Stimulated activated CD8-positive, alpha-beta memory T cell treated with anti-CD3 and anti-CD28 coated beads, Interleukin-2, amount 100 ng/mL, for 1 hour (primary cell): Measurements from ENCODE around the gene KRTAP9-8.
"Not testable (repeated sequence)": the region's sequence is repeated elsewhere in the genome, so short reads cannot be mapped to it uniquely, and the experiment has no call there.

Experiments used
- DNase-seq, 2 donors: peaks; one replicate each; pipeline ENCODE4 v3.0.0-alpha.2; 2020; ENCODE audit warnings: low read depth in 2 of 2

Gene KRTAP9-8

DNA sequence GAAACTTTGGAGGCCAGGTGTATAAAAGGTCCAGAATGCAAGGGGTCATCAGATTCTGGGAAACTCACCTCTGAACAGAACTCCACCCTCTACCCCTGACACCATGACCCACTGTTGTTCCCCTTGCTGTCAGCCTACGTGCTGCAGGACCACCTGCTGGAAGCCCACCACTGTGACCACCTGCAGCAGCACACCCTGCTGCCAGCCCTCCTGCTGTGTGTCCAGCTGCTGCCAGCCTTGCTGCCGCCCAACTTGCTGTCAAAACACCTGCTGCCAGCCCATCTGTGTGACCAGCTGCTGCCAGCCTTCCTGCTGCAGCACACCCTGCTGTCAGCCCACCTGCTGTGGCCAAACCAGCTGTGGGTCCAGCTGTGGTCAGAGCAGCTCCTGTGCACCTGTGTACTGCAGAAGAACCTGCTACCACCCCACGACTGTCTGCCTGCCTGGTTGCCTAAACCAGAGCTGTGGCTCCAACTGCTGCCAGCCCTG lies at the start of gene KRTAP9-8:
TSS of gene KRTAP9-8 (plus strand) at position 51 of the 489 bp plus-strand sequence. CDS start at position 104, 53 bp downstream.
- DNase-seq = not testable (repeated sequence)

- DNase-seq = not testable (repeated sequence)
Observed at GRCh38 chr17:41189837-41190318, 47.9 kb upstream of the KRTAP9-8 start, which contains the start of gene KRTAP9-1. KRTAP9-1 (plus strand) TSS chr17:41189887; CDS start chr17:41189887, 0 bp downstream.

DNA sequence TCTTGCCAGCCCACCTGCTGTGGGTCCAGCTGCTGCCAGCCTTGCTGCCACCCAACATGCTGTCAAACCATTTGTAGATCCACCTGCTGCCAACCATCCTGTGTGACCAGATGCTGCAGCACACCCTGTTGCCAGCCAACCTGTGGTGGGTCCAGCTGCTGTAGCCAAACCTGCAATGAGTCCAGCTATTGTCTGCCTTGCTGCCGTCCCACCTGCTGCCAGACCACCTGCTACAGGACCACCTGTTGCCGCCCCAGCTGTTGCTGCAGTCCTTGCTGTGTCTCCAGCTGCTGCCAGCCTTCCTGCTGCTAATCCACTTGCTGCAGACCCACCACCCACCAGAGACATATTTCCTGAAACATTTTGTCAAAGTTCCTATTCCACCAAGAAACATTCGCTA lies 47.5 kb upstream of the KRTAP9-8 start:
- DNase-seq = no peak

GRCh38 chr17:41196068-41196467 lies 41.7 kb upstream of the KRTAP9-8 start:
- no peak for DNase-seq

GRCh38 chr17:41199421-41200078 lies 38.2 kb upstream of the KRTAP9-8 start:
- DNase-seq = no peak

DNA sequence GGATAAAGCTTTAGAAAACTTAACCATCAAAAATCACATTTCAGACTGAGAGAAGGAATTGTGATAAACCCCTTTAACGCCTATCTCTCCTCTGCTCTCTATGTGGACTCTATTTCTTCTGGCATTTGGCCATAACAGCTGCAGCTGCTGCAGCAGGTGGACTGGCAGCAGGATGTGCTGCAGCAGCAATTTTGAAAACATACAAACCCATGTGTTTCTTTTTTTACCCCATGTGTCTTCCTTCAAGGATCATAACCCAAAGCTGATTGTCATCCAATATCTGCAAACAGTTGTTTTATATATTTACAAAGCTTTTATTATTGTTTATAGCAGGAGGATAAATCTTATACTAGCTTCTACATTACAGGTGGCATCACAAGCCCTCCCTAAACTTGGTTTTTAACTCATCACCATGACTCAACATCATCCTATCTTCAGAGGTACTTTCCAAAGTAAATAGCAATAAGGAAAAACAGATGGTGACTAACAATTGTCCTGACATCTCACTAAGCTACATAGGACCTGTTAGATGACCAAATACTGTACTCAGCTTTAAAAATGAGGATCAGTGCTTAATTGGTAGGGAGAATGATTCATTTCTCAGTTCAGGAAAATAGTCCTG lies 25.8 kb upstream of the KRTAP9-8 start:
- no peak for DNase-seq

DNA sequence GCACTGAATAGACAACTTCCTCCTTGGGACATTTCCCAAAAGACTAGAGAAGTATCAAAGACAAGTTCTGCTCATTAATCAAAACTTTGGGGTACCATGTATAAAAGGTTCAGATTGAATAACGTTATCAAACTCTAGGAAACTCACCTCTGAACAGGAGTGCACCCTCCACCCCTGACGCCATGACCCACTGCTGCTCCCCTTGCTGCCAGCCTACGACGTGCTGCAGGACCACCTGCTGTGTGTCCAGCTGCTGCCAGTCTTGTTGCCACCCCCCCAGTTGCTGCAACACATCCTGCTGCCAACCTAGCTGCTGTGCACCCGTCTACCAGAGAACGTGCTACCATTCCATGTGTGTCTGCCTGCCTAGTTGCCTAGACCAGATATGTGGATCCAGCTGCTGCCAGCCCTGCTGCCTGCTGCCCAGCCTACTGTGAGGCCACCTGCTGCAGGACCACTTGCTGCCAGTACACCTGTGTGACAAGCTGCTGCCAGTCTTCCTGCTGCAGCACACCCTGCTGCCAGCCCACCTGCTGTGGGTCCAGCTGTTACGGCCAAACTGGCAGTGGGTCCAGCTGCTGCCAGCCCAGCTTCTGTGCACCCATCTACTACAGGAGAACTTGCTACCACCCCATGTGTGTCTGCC lies 25.2 kb upstream of the KRTAP9-8 start:
- no peak for DNase-seq

- no peak for DNase-seq
Observed at GRCh38 chr17:41215681-41216080, 22.1 kb upstream of the KRTAP9-8 start.

DNA sequence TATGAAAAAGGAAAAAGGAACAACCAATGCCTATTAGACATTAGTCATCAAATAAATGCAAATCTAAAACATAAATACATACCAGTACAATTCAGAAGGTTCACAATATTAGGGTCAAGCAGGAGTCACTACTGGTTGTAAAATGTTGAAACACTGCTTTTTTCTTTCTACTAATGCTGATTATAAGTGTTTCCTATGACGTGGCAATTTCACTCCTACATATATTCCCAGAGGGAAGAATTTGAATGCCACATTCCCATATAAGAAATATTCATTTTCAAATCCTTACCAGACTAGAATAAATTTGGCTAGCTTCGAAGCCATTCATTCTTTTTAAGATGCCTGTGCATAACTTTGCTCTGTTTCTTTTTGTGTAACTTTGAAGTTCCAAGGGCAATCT lies 14.0 kb upstream of the KRTAP9-8 start:
- no peak for DNase-seq

GRCh38 chr17:41226051-41226450 lies 11.7 kb upstream of the KRTAP9-8 start:
- no peak for DNase-seq

GRCh38 chr17:41226598-41227095 lies 11.2 kb upstream of the KRTAP9-8 start, which contains the start of gene KRTAP9-2:
KRTAP9-2 (plus strand) TSS chr17:41226648; CDS start chr17:41226655, 7 bp downstream.
- not testable (repeated sequence) for DNase-seq

- DNase-seq = no peak
Observed at GRCh38 chr17:41230094-41230493, 7.7 kb upstream of the KRTAP9-8 start.

GRCh38 chr17:41231731-41232130 lies 6.1 kb upstream of the KRTAP9-8 start:
- no peak for DNase-seq

- DNase-seq = not testable (repeated sequence)
Observed at GRCh38 chr17:41232399-41233105, 5.2 kb upstream of the KRTAP9-8 start, which contains the start of gene KRTAP9-3. KRTAP9-3 (plus strand) TSS chr17:41232449; CDS start chr17:41232502, 53 bp downstream.

DNA sequence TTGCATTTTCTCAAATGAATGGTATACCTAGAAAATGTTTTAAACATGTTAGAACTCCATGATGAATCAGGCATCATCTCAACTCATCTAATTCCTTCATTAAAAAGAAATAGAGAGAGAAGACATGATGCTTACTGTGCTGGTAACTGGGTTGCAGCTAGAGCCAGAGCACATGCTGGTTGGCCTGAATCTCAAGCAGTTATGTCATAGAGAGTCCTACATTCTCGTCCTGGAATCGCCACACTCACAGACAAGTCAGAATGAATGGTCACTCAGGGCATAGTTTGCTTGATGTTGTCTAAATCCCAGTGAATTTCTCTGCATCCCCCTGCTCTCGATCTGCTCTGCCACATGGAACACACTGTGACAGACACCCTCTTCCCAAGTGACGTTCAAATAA lies 683 bp upstream of the KRTAP9-8 start:
- DNase-seq = not testable (repeated sequence)

DNA sequence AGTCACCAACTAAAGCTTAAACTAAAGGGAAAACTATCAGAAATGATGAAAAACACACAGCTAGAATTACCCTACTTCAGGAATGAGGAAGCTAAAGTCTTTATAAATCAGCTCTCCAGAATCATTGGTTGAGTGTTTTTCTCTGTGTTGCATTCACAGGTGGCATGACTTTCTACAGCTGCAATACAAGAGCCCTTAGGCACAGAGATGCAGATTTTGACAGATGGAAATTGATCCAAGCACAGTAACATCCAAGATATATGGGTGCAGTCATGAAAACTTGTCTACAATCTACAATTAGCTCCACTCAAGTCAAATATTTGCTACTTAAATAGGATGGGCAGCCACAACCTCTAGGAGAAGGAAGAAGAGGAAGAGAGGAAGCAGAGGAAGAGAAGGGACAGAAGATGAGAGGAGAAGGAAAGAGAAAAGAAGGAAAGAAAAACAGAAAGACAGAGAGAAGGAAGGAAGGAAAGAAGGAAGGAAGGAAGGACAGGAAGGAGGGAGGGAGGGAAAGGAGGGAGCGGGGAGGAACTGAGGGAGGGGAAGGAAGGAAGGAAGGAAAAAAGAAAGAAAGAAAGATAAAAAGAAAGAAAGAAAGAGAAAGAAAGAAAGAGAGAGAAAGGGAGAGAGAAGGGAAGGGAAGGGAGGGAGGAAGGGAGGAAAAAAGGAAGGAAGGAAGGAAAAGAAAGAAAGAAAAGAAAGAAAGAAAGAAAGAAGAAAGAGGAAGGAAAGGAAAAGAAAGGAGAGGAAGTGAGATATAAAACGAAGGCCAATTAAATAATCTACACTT lies 9.4 kb downstream of the KRTAP9-8 start:
- not testable (repeated sequence) for DNase-seq

- not testable (repeated sequence) for DNase-seq
Observed at GRCh38 chr17:41249637-41250240, 11.9 kb downstream of the KRTAP9-8 start, which contains the start of gene KRTAP9-4. KRTAP9-4 (plus strand) TSS chr17:41249687; CDS start chr17:41249721, 34 bp downstream.

GRCh38 chr17:41251261-41251660 lies 13.5 kb downstream of the KRTAP9-8 start:
- DNase-seq = no peak

DNA sequence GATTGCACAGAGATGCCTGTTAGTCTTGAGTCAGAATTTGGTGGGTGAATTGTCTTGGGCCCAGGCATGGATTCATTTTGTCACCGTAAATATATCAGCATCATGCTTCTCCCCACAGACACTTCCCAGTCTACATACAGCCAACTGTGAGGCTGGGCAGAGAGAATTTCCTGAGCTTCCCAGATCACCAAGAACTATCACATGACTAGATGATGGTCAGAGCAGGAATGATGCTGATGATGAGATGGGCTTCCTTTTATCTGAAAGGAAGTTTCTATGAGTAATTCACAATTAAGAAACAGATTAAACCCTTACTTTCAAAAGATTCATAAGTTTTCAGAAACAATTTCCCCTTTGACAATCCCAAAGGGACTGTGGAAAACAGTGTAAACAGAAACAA lies 17.1 kb downstream of the KRTAP9-8 start:
- DNase-seq = no peak
